OCI-LY1 (cell line): Measurements from ENCODE around the gene FAM50A.

ENCODE experiments used
- EZH2 ChIP-seq: fragments of 200-600 bp; sonication (generic), shearing (Covaris generic); IDR thresholded peaks from 2 replicates; pipeline ENCODE4 v1.8.0; 2017; ENCODE audit warnings: borderline replicate concordance, mixed run types, mild to moderate bottlenecking, antibody characterized with exemption, low read length, moderate library complexity, mixed read lengths
- TF ChIP-seq, protein P1 (sequence below): fragments of 200-600 bp; sonication (generic), shearing (Covaris generic); IDR thresholded peaks from 2 replicates; pipeline ENCODE4 v1.5.1; 2017; ENCODE audit warnings: mild to moderate bottlenecking, antibody characterized with exemption, low read length, moderate library complexity, mixed read lengths

DNA sequence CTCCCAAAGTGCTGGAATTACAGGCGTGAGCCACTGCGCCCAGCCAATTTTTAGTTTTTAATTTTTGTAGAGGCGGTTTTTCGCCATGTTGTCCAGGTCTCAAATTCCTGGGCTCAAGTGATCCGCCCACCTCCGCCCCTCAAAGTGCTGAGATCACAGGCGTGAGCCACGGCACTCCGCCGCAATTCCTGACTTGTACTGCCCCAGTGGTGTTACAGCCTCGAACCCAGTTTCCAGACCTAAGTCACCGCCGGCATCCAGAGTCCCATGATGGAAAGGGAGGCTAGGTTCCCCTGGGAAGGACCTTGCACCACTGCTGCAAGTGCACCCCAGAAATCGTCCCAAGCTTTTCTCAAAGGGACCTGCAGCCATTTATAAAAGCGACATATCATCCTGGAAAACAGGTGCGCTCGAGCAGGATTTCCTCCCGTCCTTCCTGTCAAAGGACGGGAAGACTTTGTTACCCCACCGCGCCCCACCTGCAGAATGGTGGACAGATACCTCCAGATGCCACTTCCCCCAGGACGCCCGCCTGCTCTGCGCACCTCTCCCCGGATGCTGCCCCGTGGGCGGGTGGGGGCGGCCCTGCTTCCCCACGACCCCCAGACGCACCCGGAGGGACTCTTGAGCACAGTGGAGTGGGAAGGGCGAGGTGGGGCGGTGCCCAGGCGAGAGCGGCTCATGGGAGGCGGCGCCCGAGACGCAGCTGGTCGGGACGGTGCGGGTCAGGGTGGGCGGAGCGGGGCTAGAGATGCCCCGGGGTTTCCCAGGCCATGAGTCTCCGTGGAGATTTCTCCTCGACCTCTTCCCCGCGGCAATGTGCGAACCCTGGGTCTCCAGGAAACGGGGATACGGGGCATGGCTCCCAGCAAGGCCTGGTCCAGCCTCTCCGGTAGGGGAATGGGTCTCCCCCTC is 46.7 kb upstream of the FAM50A start:
- TF ChIP-seq EZH2, result no peak
- TF ChIP-seq, protein P1, sequence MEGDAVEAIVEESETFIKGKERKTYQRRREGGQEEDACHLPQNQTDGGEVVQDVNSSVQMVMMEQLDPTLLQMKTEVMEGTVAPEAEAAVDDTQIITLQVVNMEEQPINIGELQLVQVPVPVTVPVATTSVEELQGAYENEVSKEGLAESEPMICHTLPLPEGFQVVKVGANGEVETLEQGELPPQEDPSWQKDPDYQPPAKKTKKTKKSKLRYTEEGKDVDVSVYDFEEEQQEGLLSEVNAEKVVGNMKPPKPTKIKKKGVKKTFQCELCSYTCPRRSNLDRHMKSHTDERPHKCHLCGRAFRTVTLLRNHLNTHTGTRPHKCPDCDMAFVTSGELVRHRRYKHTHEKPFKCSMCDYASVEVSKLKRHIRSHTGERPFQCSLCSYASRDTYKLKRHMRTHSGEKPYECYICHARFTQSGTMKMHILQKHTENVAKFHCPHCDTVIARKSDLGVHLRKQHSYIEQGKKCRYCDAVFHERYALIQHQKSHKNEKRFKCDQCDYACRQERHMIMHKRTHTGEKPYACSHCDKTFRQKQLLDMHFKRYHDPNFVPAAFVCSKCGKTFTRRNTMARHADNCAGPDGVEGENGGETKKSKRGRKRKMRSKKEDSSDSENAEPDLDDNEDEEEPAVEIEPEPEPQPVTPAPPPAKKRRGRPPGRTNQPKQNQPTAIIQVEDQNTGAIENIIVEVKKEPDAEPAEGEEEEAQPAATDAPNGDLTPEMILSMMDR, result no peak
